ENCODE measurements around the gene HCN4. TPM values are rescaled to one million over a fixed set of nuclear protein-coding genes. Genes with fewer than 3 reads are reported as not detected.

HCN4 gene
- total and polyA plus RNA-seq, 2 donors (not counting 3 experiments of a cell fraction or from before 2014, with no cell fraction given): 0.01 TPM; not detected in 1

- H3K9ac ChIP-seq (replicated peaks; ENCODE audit: extremely low read depth, insufficient read depth, low read length): no peak overlapping the region
- no peak for DNase-seq (ENCODE audit: low read depth, low spot score)
- H3K27me3 ChIP-seq (ENCODE audit: control insufficient read depth in 2 of 2, insufficient read depth in 2 of 2, low read length in 2 of 2): peaks cover 0 to 3% of the 10 kb centered on the region in 2 experiments
- H3K4me3 ChIP-seq (replicated peaks in 1 of 3; ENCODE audit: insufficient read depth in 1 of 3, low read depth in 1 of 3, low read length in 3 of 3): no peak overlapping the region
- no peaks in the 10 kb centered on the region for H3K79me2 ChIP-seq (ENCODE audit: control insufficient read depth, insufficient read depth, low read length)
- no peaks in the 10 kb centered on the region for H4K20me1 ChIP-seq (replicated peaks; ENCODE audit: control insufficient read depth, extremely low read depth, insufficient read depth, low read length)
- no peaks in the 10 kb centered on the region for H3K9me3 ChIP-seq (replicated peaks; ENCODE audit: control insufficient read depth, insufficient read depth, low read length)
- dilution Hi-C loops (cut with MboI; ENCODE audit: extremely low pct_ligation_motif_present, low sequenced_read_pairs) (no loop called here), intact Hi-C loops (cut with micrococcal nuclease) (no loop called here)
- H3K27ac ChIP-seq (ENCODE audit: insufficient read depth, low read depth, low read length): no peak overlapping the region
- BruUV-seq (replicated peaks): no TSS peak
- FAIRE-seq: no peak
- H2AFZ ChIP-seq (ENCODE audit: low read depth, low read length): no peak overlapping the region
- H3K4me2 ChIP-seq (ENCODE audit: insufficient read depth, low read length): no peak overlapping the region
- H3K4me1 ChIP-seq (ENCODE audit: control insufficient read depth, extremely low read depth, insufficient read depth, low read length): no peaks in the 10 kb centered on the region
- no peaks in the 10 kb centered on the region for H3K36me3 ChIP-seq (ENCODE audit: control insufficient read depth in 2 of 2, extremely low read depth in 1 of 2, insufficient read depth in 2 of 2, low read length in 2 of 2)
- TF ChIP-seq JUN (IDR thresholded peaks at IDR 0.05; ENCODE audit: borderline replicate concordance, insufficient read depth, insufficient read length, low read depth) (no peak), MYC (IDR thresholded peaks at IDR 0.05; ENCODE audit: low read depth, low read length) (no peak), MAX (IDR thresholded peaks at IDR 0.05; ENCODE audit: insufficient read depth, insufficient read length) (no peak), FOS (IDR thresholded peaks at IDR 0.05; ENCODE audit: borderline replicate concordance, insufficient read depth, low read length) (no peak), EZH2 (IDR thresholded peaks at IDR 0.05; ENCODE audit: borderline replicate concordance, low read depth, low read length, severe bottlenecking) (no peak), POLR2AphosphoS5 (IDR thresholded peaks at IDR 0.05; ENCODE audit: insufficient read depth, low read depth, low read length) (no peak), CTCF (IDR thresholded peaks at IDR 0.05; ENCODE audit: extremely low read depth in 1 of 2, insufficient read depth in 1 of 2, low read depth in 1 of 2, low read length in 2 of 2) (no peak), POLR2A (IDR thresholded peaks at IDR 0.05; ENCODE audit: low read depth, low read length) (no peak), GATA2 (IDR thresholded peaks at IDR 0.05; ENCODE audit: insufficient read depth, insufficient read length, low read depth, low read length) (no peak)
- CTCF ChIA-PET: interaction anchor here (0.6 to 4.2 kb wide), 6 partner anchors 9 to 354 kb away, joined by 3 to 20 read pairs (median 6); no protein-coding TSS in a partner anchor
- POLR2A ChIA-PET: no interaction called here
- no peaks in the 10 kb centered on the region for H3K9me1 ChIP-seq (replicated peaks; ENCODE audit: control insufficient read depth, extremely low read depth, insufficient read depth, low read length)
Observed at GRCh38 chr15:73282567-73283365, 86.0 kb downstream of the HCN4 start.

Measured in endothelial cell of umbilical vein (primary cell).